ENCODE results near the gene MAPK7.
A peak's percentile ranks its signal among the peaks of the same experiment; 100 is the strongest.
"Not testable (repeated sequence)": the region's sequence is repeated elsewhere in the genome, so short reads cannot be mapped to it uniquely, and the experiment has no call there.

MAPK7 gene

DNA sequence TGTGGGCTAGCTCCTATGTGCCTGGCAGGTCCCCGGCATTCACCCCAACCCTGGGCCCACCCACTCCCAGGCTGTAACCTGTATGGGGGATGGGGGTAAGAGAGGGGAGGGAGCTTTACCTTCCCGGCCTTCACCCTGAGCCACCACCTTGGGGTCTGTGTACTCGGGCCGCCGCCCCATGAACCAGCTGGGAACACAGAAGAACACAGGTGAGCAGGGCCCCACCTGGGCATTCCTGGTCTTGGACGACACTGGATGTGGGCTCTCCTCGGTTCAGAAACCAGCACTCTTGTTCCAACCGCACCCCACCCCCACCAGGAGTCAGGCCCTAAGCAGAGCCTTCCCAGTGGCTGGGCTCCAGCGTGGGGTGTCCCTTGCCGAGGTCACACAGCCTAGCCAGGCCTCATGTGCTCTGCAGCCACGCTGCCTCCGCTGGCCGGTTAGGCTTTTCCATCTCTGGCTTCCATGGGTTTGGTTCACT, 34.6 kb upstream of the MAPK7 start:
- no peak for DNase-seq

- no peak for DNase-seq
Observed at GRCh38 chr17:19344311-19345066, 33.8 kb upstream of the MAPK7 start.

- DNase-seq = no peak
Observed at GRCh38 chr17:19345067-19345460, 33.2 kb upstream of the MAPK7 start.

- no peak for DNase-seq
Observed at GRCh38 chr17:19345486-19346350, 32.6 kb upstream of the MAPK7 start.

DNA sequence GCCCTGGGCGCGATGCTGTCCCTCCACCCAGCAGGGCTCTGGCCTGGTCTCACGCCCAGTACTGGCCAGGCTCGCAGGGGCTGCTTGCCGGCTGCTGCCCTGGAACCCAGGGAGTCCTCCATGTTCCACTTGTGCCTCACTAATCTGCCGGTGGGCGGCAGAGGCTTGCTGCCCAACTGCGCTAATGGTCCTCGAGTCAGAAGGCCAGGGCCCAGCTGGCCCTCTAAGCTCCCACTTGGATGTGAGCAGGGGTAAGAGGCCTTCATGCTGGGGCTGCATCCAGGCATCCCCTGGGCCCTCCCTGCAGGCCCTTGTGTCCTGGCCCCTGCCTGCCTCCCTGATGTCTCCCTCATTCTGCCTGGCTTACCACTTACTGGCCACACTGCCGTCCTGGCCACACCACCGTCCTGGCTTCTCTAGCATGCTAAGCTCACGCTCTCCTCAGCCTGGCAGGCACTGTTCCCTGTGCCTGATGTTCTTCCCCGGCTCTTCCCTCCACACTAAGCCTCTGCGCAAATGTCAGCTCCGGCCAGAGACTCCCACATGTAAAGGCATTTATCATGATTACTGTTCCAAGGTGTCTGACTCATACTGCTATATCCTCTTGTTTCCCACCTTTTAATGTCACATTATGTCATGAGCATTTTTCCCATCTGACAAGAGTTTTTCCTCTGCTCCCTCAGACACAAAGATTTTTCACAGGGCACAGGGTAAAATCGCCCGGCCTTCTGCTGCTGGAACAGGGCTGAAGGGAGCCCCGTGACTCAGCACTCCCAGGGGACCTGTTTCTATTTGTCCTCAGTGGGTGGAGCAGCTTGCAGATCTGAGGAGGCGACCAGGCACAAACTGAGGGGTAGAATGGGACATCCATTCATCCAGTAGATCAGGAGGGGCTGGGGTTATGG, 31.7 kb upstream of the MAPK7 start:
- DNase-seq = no peak

GRCh38 chr17:19347323-19348080, 30.8 kb upstream of the MAPK7 start:
- DNase-seq = no peak

DNA sequence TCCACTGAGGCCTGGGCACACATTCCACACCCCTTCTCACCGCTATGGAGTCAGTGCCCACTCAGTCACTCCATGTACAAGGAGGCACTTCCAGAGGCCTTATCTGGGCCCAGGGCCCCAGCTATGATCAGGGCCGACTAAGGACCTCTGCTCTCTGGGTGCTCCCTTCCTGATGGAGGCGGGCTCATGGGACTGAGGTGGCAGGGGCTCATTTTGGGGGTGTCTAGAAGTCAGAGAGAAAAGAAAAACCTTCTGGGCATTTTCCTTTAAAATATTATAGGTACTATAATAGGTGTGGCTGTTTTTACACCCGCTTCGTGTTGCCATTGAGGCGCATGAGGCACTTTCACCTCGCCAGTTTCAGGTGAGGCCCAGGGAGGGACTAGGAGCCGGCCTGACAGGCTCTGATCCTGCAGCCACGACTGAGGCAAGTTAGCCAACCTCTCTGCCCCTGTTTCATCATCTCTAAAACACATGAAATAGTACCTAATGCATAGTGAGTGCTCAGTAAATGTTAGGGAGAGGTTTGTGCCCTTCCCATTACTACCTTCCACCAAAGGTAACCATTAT, 30.1 kb upstream of the MAPK7 start:
- DNase-seq = no peak

DNA sequence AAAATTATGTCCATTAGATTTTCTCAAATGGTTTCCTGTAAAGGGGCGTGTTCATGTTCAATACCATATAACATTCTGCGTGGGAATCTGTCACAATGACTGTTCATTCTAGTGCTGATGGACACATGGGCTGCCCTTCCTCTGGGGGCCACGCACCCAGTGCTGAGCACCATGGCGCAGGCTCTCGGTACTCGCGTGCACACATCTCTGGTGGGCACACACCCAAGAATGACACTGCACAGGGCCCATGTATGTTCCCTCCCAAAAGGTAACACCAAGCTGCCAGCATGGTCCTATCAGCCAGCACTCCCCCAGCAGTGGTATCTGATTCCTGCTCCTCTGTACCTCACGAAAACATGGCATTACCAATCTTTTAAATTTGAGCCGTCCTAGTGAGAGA, 29.5 kb upstream of the MAPK7 start:
- DNase-seq = no peak

DNA sequence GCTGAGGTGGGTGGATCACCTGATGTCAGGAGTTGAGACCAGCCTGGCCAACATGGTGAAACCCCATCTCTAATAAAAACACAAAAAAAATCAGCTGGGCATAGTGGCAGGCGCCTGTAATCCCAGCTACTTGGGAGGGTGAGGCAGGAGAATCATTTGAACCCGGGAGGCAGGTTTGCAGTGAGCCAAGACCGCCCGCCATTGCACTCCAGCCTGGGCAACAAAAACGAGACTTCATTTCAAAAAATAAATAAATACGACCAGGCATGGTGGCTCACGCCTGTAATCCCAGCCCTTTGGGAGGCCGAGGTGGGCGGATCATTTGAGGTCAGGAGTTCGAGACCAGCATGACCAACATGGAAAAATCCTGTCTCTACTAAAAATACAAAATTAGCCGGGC, 24.9 kb upstream of the MAPK7 start:
- DNase-seq = not testable (repeated sequence)

- DNase-seq = no peak
Observed at GRCh38 chr17:19354748-19355147, 23.6 kb upstream of the MAPK7 start.

- DNase-seq = no peak
Observed at GRCh38 chr17:19357351-19357750, 20.9 kb upstream of the MAPK7 start.

GRCh38 chr17:19357761-19358160, 20.5 kb upstream of the MAPK7 start:
- no peak for DNase-seq

DNA sequence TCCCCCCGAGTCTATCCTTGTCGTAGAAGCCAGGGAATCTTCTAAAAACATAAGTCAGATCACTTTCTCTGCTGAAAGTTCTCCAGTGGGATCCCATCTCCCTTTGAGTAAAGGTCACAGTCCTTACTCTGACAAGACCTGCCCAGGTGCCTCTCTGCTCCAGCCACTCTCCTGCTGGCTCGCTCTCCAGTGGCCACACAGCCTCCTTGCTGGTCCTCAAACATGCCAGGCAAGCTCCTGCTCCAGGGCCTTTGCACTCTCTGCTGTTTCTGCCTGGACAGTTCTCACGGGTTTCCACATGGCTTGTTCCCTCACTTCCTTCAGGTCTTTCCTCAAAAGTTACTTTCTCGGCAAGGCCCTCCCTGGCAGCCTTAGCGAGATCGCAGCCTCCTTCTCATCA, 19.1 kb upstream of the MAPK7 start:
- DNase-seq = no peak

GRCh38 chr17:19359856-19360255, 18.4 kb upstream of the MAPK7 start:
- DNase-seq = no peak

DNA sequence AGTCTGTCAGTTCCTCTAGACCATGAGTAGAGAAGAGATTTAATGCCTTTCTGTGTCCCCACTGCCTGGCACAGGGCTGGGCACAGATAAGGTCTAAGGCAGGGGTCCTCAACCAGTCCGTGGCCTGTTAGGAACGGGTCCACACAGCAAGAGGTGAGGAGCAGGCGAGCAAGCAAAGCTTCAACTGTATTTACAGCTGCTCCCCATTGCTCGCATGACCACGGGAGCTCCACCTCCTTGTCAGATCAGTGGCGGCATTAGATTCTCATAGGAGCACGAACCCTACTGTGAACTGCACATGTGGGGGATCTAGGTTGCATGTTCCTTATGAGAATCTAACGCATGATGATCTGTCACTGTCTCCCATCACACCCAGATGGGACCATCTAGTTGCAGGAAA, 17.5 kb upstream of the MAPK7 start:
- DNase-seq = no peak

DNA sequence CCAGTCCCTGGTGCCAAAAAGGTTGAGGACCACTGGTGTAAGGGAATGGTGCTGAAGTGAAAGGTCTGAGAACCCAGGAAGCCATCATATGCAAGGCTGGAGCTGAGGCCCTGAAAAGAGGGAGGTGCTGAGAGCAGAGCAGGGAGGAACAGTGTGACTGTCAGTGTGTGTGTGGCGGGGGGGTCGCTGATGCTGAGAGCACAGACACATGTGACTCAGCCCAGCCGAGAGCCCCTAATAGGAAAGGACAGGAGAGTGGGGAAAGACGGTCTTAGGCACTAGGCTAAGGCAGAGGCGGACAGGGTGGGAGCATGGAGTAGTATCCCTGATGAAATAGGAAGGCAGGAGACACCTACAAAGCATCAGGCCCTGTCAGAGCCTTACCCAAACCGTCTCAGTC, 17.0 kb upstream of the MAPK7 start:
- DNase-seq = no peak

DNA sequence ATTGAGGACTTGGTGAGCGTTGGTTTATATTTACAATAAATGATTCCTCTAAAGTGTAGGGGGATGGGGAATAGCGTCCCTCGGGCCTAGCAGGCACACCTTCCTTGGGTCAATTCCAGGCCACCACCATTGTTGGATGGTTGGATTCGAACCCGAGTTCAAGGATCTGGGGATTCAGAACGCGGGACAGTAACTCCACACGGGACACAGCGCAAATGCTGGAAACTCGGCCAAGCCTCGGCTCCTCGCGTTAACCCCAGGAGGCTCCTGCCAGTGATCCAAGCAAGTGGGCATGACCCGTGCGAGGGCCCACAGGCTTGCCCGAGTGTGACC, 16.4 kb upstream of the MAPK7 start:
- DNase-seq = no peak

- DNase-seq = peak; percentile 89 to 92
Observed at GRCh38 chr17:19362277-19363113, 15.8 kb upstream of the MAPK7 start, which contains the start of gene B9D1. Gene B9D1, minus strand, starts transcription at chr17:19362723. Its CDS starts 154 bp downstream, at chr17:19362569.

- DNase-seq = no peak
Observed at GRCh38 chr17:19363114-19363438, 15.2 kb upstream of the MAPK7 start.

DNA sequence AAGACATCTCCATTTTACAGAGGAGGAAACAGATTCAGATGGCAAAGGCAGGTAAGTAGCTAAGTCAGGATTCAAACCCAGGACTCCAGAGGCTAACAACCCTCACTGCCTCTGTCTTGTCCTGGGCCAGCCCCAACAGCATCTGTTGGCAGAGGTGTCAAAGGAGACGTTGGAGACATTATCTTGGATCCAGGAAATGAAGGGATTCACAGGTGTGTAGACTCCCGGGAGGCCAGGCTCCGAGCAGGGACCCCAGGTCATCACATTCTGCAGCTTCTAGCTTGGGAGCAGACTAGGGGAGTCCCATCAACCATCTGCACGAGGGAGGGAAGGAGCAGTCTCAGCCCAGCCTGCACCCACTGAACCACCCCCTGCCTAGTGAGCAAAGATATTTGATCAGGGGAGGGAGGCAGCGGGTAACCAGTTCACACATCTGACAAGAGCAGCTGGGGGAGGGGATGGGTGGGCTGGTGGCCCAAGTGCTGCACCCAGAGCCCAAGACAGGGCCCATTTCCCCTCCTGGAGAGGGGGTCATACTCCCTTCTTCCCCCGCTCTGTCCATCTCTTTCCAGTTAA, 14.8 kb upstream of the MAPK7 start:
- DNase-seq = no peak
